22Rv1 (cell line): ENCODE results near the gene DYNC1I1.

Experiments
- ZFX ChIP-seq: fragments of 450-650 bp; IDR thresholded peaks from 2 replicates; pipeline ENCODE4 v1.6.1; 2017; ENCODE audit warnings: antibody characterized with exemption, borderline replicate concordance
- TF ChIP-seq, protein P1 (sequence below): fragments of 450-650 bp; IDR thresholded peaks from 2 replicates; pipeline ENCODE4 v1.5.1; 2017; ENCODE audit warnings: mild to moderate bottlenecking

DNA sequence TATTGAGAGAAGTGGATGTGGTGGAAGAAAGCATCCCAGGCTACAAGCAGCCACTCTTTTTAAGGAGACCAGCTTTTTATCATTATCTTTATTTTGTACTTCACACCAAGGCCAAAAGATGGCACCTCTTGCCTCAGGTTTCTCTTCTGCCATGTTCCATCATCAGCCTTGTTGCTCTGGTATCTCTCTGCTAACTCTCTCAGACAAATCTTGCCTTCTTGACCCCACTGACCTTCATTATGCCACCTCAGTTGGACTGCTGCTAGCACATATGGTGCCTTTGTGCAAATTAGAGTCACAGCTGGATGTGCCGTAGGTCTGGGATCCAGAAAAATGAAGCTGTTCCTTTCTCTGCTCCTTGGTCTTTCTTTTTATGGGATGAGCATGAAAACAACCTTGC, 47.1 kb upstream of the DYNC1I1 start:
- TF ChIP-seq, protein P1, sequence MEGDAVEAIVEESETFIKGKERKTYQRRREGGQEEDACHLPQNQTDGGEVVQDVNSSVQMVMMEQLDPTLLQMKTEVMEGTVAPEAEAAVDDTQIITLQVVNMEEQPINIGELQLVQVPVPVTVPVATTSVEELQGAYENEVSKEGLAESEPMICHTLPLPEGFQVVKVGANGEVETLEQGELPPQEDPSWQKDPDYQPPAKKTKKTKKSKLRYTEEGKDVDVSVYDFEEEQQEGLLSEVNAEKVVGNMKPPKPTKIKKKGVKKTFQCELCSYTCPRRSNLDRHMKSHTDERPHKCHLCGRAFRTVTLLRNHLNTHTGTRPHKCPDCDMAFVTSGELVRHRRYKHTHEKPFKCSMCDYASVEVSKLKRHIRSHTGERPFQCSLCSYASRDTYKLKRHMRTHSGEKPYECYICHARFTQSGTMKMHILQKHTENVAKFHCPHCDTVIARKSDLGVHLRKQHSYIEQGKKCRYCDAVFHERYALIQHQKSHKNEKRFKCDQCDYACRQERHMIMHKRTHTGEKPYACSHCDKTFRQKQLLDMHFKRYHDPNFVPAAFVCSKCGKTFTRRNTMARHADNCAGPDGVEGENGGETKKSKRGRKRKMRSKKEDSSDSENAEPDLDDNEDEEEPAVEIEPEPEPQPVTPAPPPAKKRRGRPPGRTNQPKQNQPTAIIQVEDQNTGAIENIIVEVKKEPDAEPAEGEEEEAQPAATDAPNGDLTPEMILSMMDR: peak; percentile 26
- no peak for TF ChIP-seq ZFX
